Glutamatergic neuron (in vitro differentiated cells): Measurements from ENCODE around the gene PARP8. TPM values are rescaled to one million over a fixed set of nuclear protein-coding genes. Genes with fewer than 3 reads are reported as not detected.
"Not testable (repeated sequence)": the region's sequence is repeated elsewhere in the genome, so short reads cannot be mapped to it uniquely, and the experiment has no call there.

ENCODE experiments used
- DNase-seq: peaks from one replicate; pipeline ENCODE4 v3.0.0; 2022
- H3K27ac Mint-ChIP-seq: one replicate; pipeline ENCODE4 v1.8.0; 2020; ENCODE audit warnings: mild to moderate bottlenecking, mixed read lengths, inconsistent platforms; ENCODE audit not compliant: unreplicated experiment
- H3K27me3 Mint-ChIP-seq: one replicate; pipeline ENCODE4 v1.8.0; 2020; ENCODE audit warnings: mild to moderate bottlenecking, moderate library complexity, mixed read lengths, inconsistent platforms; ENCODE audit not compliant: unreplicated experiment
- H3K36me3 Mint-ChIP-seq: one replicate; pipeline ENCODE4 v1.8.0; 2020; ENCODE audit warnings: mild to moderate bottlenecking, mixed read lengths, inconsistent platforms; ENCODE audit not compliant: unreplicated experiment
- H3K4me1 Mint-ChIP-seq: one replicate; pipeline ENCODE4 v1.8.0; 2020; ENCODE audit warnings: mild to moderate bottlenecking, low read depth, mixed read lengths, inconsistent platforms; ENCODE audit not compliant: unreplicated experiment
- H3K4me3 Mint-ChIP-seq: one replicate; pipeline ENCODE4 v1.8.0; 2020; ENCODE audit warnings: mild to moderate bottlenecking, mixed read lengths, inconsistent platforms; ENCODE audit not compliant: unreplicated experiment
- H3K9me3 Mint-ChIP-seq: one replicate; pipeline ENCODE4 v1.8.0; 2020; ENCODE audit warnings: mild to moderate bottlenecking, moderate library complexity, mixed read lengths, inconsistent platforms; ENCODE audit not compliant: unreplicated experiment
- CTCF ChIP-seq: fragments of 200-600 bp; sonication (generic); IDR thresholded peaks from one replicate; pipeline ENCODE4 v1.5.0; 2021; ENCODE audit not compliant: partially characterized antibody, unreplicated experiment
- total RNA-seq: library from RNA; stranded (reverse); fragmentation: NEBNext Ultra II Directional; extraction: Animal tissue kit (Norgen Biotek cat#: 25700); gene quantifications from one replicate; pipeline ENCODE4 v1.2.1, GENCODE V29; 2021; ENCODE audit not compliant: unreplicated experiment

Gene PARP8
- total RNA-seq, 1 donor from 2014 or later: 11.3 TPM

- H3K36me3 Mint-ChIP-seq: no peaks in the 10 kb centered on the region
- TF ChIP-seq CTCF: no peak
- H3K4me3 Mint-ChIP-seq: peak overlapping the region; percentile 94
- H3K4me1 Mint-ChIP-seq: no peaks in the 10 kb centered on the region
- peak; percentile 72 for DNase-seq
- H3K27me3 Mint-ChIP-seq: peaks cover 2% of the 10 kb centered on the region
- H3K27ac Mint-ChIP-seq: peak overlapping the region; percentile 94
- H3K9me3 Mint-ChIP-seq: peaks cover 10% of the 10 kb centered on the region
Measured at GRCh38 chr5:50667653-50668595, 1.5 kb downstream of the PARP8 start.

GRCh38 chr5:50668636-50669035 is 2.2 kb downstream of the PARP8 start:
- H3K27ac Mint-ChIP-seq: not testable (repeated sequence)

GRCh38 chr5:50672663-50673062 is 6.2 kb downstream of the PARP8 start:
- H3K9me3 Mint-ChIP-seq: peaks cover 3% of the 10 kb centered on the region
- H3K36me3 Mint-ChIP-seq: no peaks in the 10 kb centered on the region
- H3K27ac Mint-ChIP-seq: no peak overlapping the region
- H3K27me3 Mint-ChIP-seq: no peaks in the 10 kb centered on the region
- no peaks in the 10 kb centered on the region for H3K4me1 Mint-ChIP-seq
- no peak for DNase-seq
- no peak overlapping the region for H3K4me3 Mint-ChIP-seq
- TF ChIP-seq CTCF: no peak

More at GRCh38 chr5:50668636-50669035, 2.2 kb downstream of the PARP8 start:
- H3K4me1 Mint-ChIP-seq, H3K27me3 Mint-ChIP-seq, H3K36me3 Mint-ChIP-seq, DNase-seq: not testable (repeated sequence)
- H3K4me3 Mint-ChIP-seq: peak overlapping the region; percentile 94
- H3K9me3 Mint-ChIP-seq: peaks cover 10% of the 10 kb centered on the region

GRCh38 chr5:50673444-50673843 is 7.0 kb downstream of the PARP8 start:
- H3K27ac Mint-ChIP-seq, H3K9me3 Mint-ChIP-seq, H3K4me3 Mint-ChIP-seq, H3K4me1 Mint-ChIP-seq, H3K36me3 Mint-ChIP-seq, H3K27me3 Mint-ChIP-seq, DNase-seq: not testable (repeated sequence)

GRCh38 chr5:50675385-50675784 is 8.9 kb downstream of the PARP8 start:
- no peak overlapping the region for H3K4me3 Mint-ChIP-seq
- DNase-seq: no peak
- TF ChIP-seq CTCF: no peak
- no peak overlapping the region for H3K27ac Mint-ChIP-seq
- H3K36me3 Mint-ChIP-seq: no peaks in the 10 kb centered on the region
- no peaks in the 10 kb centered on the region for H3K9me3 Mint-ChIP-seq
- H3K27me3 Mint-ChIP-seq: no peaks in the 10 kb centered on the region
- peaks cover 8% of the 10 kb centered on the region for H3K4me1 Mint-ChIP-seq

- not testable (repeated sequence) for H3K27ac Mint-ChIP-seq, DNase-seq, H3K4me3 Mint-ChIP-seq, H3K36me3 Mint-ChIP-seq, H3K9me3 Mint-ChIP-seq, H3K27me3 Mint-ChIP-seq
- H3K4me1 Mint-ChIP-seq: peaks cover 18% of the 10 kb centered on the region
Measured at GRCh38 chr5:50679554-50679953, 13.1 kb downstream of the PARP8 start.
